GM10266 (cell line): ENCODE results near the gene WSCD2.
A peak's percentile ranks its signal among the peaks of the same experiment; 100 is the strongest.

Experiments
- DNase-seq: peaks from one replicate; pipeline ENCODE4 v3.0.0; 2012; ENCODE audit errors: extremely low spot score
- TF ChIP-seq, protein P1 (sequence below): IDR thresholded peaks from 2 replicates; pipeline ENCODE4 v1.5.1; 2012; ENCODE audit warnings: mild to moderate bottlenecking, low read depth; ENCODE audit not compliant: control insufficient read depth, insufficient read depth; ENCODE audit errors: missing control alignments

WSCD2 gene

DNA sequence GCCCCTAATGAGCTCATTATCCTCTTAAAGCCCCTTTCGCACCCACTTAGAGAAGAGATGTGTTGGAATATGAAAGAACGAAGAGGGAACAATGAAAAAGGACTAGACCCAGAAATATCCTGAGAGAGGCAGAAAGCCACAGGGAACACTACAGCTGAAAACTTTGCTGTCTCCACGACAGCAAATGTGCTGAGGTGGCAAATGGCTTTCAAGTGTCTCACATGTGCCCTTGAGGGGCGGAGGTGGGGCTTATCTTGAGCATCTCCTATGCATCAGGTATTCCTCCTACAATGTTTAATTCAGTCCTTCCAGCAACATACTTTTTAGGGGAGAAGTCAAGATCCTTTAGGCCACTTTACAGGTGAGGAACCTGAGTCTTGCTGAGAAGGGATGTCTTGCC lies 62.9 kb downstream of the WSCD2 start:
- no peak for DNase-seq
- TF ChIP-seq, protein P1, sequence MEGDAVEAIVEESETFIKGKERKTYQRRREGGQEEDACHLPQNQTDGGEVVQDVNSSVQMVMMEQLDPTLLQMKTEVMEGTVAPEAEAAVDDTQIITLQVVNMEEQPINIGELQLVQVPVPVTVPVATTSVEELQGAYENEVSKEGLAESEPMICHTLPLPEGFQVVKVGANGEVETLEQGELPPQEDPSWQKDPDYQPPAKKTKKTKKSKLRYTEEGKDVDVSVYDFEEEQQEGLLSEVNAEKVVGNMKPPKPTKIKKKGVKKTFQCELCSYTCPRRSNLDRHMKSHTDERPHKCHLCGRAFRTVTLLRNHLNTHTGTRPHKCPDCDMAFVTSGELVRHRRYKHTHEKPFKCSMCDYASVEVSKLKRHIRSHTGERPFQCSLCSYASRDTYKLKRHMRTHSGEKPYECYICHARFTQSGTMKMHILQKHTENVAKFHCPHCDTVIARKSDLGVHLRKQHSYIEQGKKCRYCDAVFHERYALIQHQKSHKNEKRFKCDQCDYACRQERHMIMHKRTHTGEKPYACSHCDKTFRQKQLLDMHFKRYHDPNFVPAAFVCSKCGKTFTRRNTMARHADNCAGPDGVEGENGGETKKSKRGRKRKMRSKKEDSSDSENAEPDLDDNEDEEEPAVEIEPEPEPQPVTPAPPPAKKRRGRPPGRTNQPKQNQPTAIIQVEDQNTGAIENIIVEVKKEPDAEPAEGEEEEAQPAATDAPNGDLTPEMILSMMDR, result no peak

DNA sequence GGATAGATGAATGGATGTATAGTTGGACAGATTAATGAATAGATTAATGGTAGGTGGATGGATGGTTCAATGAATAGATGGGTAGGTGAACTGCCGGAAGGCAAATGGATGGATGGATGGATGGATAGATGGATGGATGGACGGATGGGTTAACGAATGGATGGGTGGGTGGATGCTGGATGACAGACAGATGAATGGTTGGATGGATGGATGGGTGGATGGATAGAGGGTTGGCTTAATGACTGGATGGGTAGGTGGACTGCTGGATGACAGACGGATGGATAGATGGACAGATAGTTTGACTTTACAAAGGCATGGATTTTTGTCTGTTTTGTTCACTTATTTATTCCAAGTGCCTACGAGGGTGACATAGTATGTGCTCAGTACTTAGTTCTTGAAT lies 64.4 kb downstream of the WSCD2 start:
- TF ChIP-seq, protein P1, result no peak
- DNase-seq, result no peak

DNA sequence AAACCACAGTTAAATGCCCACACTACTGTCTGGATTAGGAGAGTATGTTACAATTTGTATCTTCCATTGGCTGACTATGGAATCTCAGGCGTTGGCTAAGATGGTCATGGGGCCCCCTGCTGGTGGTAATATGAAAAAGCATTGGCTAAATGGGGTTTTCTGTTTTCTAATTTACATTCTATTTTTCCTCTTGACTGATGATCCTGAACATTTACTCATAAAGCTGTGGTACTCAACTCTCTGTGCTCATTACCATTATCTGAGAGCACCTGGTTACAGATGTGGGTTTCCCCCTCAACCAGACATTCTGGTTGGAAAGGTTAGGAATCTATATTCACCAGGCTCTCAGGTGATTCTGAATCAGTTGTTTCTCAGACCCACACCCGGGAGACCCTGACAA lies 64.8 kb downstream of the WSCD2 start:
- DNase-seq, result peak; percentile 59
- TF ChIP-seq, protein P1, result peak; percentile 70

DNA sequence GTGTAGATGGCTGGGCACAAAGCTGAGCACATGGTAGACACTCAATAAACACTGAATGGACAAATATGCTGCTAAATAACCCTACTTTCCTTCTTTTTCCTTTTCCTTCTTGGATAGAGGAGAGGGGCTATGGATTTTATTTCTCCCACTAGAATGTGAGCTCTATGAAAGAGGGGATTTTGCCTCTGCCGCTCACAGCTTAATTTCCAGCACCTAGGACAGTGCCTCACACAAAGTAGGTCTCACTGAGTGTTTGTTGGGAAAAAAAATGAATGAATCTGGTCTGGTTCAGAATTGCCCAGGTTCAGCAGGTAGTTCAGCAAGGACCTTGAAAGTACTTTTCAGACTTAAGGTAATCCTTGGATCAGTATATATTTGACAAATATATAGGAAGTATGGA lies 65.5 kb downstream of the WSCD2 start:
- TF ChIP-seq, protein P1, result no peak
- DNase-seq, result no peak

DNA sequence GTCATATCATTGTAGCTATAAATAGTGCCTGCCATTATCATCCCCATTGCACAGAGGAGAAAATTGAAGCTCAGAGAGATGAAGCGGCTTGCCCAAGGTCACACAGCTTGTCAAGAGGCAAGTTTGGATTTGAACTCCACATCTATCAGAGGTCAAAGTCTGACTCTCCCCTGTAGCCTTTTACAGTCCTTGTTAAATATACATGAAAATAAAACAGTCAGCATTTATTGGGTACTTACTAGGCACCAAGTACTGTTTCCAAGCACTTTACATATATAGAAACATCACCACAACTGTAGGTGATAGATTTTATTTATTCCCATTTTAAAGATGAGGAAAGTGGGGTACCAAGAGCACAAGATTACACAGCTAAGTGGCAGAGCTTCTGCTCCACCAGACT lies 67.2 kb downstream of the WSCD2 start:
- TF ChIP-seq, protein P1, result no peak
- no peak for DNase-seq

DNA sequence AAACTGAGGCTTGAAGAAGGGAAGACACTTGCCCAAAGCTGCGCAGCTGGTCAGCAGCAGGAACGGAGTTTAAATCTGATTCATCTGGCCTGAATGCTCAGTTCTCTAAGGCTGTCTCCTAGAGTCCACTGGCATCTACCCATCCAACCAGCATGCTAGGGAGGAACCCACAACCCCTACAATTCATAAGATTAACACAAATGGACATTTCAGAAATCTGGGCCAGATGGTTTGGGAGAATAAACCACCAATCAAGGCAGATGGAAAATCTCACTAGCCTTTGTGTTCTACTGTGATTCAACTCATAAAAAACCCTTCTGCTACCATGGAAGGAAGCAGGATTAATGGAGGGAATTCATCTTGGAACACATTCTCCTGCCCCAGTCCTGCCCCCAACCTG lies 67.8 kb downstream of the WSCD2 start:
- TF ChIP-seq, protein P1, result no peak
- DNase-seq, result no peak

DNA sequence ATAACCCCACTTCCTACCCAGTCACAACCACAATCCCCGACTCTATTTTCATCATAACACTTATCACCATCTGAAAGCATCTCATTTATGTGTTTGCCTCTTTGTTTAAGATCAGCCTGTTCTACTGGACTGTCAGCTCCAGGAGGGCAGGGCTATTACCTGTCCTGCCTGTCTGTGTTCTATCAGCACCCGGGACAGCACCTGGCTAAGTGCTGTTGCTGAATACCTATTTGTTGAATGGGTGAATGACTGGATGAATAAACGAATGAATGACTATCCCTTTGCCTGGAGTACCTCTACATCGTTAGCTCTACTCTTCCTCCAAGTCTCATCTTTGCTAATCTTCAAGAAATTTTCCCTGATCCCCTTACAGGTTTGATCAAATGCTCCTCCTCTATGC lies 69.0 kb downstream of the WSCD2 start:
- TF ChIP-seq, protein P1, result no peak
- no peak for DNase-seq
